Measurements from ENCODE around the gene KRTAP5-9. TPM values are rescaled to one million over a fixed set of nuclear protein-coding genes. Genes with fewer than 3 reads are reported as not detected.

KRTAP5-9 gene
- total and polyA plus RNA-seq, 2 donors (not counting 3 experiments of a cell fraction or from before 2014, with no cell fraction given) = 0.28 TPM; not detected in 1

DNA sequence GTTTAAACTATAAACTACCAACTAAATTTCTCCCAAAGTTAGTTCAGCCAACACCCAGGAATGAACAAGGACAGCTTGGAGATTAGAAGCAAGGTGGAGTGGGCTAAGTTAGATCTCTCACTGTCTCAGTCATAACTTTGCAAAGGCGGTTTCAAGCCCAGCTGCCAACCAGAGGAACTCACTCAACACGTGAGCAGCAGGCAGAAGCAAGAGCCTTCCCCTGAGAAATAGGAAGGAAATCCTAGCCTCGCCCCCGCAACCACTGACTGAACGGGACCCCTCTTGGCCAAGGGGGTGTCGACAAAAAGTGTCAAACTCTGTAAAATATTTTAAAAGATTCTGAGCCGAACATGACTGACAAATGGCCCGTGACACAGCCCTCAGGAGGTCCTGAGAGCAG, 4.4 kb upstream of the KRTAP5-9 start:
- H3K27ac ChIP-seq (ENCODE audit: insufficient read depth, low read depth, low read length) = no peak overlapping the region
- H3K27me3 ChIP-seq (ENCODE audit: control insufficient read depth in 2 of 2, insufficient read depth in 2 of 2, low read length in 2 of 2) = no peaks in the 10 kb centered on the region
- H3K4me3 ChIP-seq (replicated peaks in 1 of 3; ENCODE audit: insufficient read depth in 1 of 3, low read depth in 1 of 3, low read length in 3 of 3) = no peak overlapping the region
- no peaks in the 10 kb centered on the region for H3K9me1 ChIP-seq (replicated peaks; ENCODE audit: control insufficient read depth, extremely low read depth, insufficient read depth, low read length)
- no peak overlapping the region for H3K9ac ChIP-seq (replicated peaks; ENCODE audit: extremely low read depth, insufficient read depth, low read length)
- no peak overlapping the region for H2AFZ ChIP-seq (ENCODE audit: low read depth, low read length)
- TF ChIP-seq EZH2 (IDR thresholded peaks at IDR 0.05; ENCODE audit: borderline replicate concordance, low read depth, low read length, severe bottlenecking) (no peak), FOS (IDR thresholded peaks at IDR 0.05; ENCODE audit: borderline replicate concordance, insufficient read depth, low read length) (no peak), POLR2A (IDR thresholded peaks at IDR 0.05; ENCODE audit: low read depth, low read length) (no peak), JUN (IDR thresholded peaks at IDR 0.05; ENCODE audit: borderline replicate concordance, insufficient read depth, insufficient read length, low read depth) (no peak), MYC (IDR thresholded peaks at IDR 0.05; ENCODE audit: low read depth, low read length) (no peak), POLR2AphosphoS5 (IDR thresholded peaks at IDR 0.05; ENCODE audit: insufficient read depth, low read depth, low read length) (no peak), GATA2 (IDR thresholded peaks at IDR 0.05; ENCODE audit: insufficient read depth, insufficient read length, low read depth, low read length) (no peak)
- TF ChIP-seq, protein P1, sequence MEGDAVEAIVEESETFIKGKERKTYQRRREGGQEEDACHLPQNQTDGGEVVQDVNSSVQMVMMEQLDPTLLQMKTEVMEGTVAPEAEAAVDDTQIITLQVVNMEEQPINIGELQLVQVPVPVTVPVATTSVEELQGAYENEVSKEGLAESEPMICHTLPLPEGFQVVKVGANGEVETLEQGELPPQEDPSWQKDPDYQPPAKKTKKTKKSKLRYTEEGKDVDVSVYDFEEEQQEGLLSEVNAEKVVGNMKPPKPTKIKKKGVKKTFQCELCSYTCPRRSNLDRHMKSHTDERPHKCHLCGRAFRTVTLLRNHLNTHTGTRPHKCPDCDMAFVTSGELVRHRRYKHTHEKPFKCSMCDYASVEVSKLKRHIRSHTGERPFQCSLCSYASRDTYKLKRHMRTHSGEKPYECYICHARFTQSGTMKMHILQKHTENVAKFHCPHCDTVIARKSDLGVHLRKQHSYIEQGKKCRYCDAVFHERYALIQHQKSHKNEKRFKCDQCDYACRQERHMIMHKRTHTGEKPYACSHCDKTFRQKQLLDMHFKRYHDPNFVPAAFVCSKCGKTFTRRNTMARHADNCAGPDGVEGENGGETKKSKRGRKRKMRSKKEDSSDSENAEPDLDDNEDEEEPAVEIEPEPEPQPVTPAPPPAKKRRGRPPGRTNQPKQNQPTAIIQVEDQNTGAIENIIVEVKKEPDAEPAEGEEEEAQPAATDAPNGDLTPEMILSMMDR (IDR thresholded peaks at IDR 0.05; ENCODE audit: extremely low read depth in 1 of 2, insufficient read depth in 1 of 2, low read depth in 1 of 2, low read length in 2 of 2) = no peak
- TF ChIP-seq, protein P2, sequence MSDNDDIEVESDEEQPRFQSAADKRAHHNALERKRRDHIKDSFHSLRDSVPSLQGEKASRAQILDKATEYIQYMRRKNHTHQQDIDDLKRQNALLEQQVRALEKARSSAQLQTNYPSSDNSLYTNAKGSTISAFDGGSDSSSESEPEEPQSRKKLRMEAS (IDR thresholded peaks at IDR 0.05; ENCODE audit: insufficient read depth, insufficient read length) = no peak
- H3K36me3 ChIP-seq (ENCODE audit: control insufficient read depth in 2 of 2, extremely low read depth in 1 of 2, insufficient read depth in 2 of 2, low read length in 2 of 2) = no peaks in the 10 kb centered on the region
- no peaks in the 10 kb centered on the region for H4K20me1 ChIP-seq (replicated peaks; ENCODE audit: control insufficient read depth, extremely low read depth, insufficient read depth, low read length)
- DNase-seq (ENCODE audit: low read depth, low spot score) (no peak), FAIRE-seq (no peak)
- intact Hi-C loops (cut with micrococcal nuclease) = no loop called here
- H3K79me2 ChIP-seq (ENCODE audit: control insufficient read depth, insufficient read depth, low read length) = no peaks in the 10 kb centered on the region
- POLR2A ChIA-PET = no interaction called here
- dilution Hi-C loops (cut with MboI; ENCODE audit: extremely low pct_ligation_motif_present, low sequenced_read_pairs) = no loop called here
- no peak overlapping the region for H3K4me2 ChIP-seq (ENCODE audit: insufficient read depth, low read length)
- H3K4me1 ChIP-seq (ENCODE audit: control insufficient read depth, extremely low read depth, insufficient read depth, low read length) = no peaks in the 10 kb centered on the region
- no peaks in the 10 kb centered on the region for H3K9me3 ChIP-seq (replicated peaks; ENCODE audit: control insufficient read depth, insufficient read depth, low read length)
- BruUV-seq (replicated peaks) = no TSS peak
- CTCF ChIA-PET = interaction anchor here (3.1 kb wide), 1 partner anchor 20 kb away, joined by 12 read pairs; no protein-coding TSS in a partner anchor
